Activated CD4-positive, alpha-beta T cell treated with anti-CD3 and anti-CD28 coated beads, Interleukin-2, amount 10 ng/mL, durations not matched to agents 24 days and 14 days (primary cell): ENCODE data around the gene NLGN1. TPM values are rescaled to one million over a fixed set of nuclear protein-coding genes. Genes with fewer than 3 reads are reported as not detected.

Experiments
- DNase-seq: peaks from one replicate; pipeline ENCODE4 v3.0.0; 2022
- H3K27ac Mint-ChIP-seq: one replicate; pipeline ENCODE4 v1.8.0; 2022; ENCODE audit warnings: mild to moderate bottlenecking, mixed read lengths
- H3K27me3 Mint-ChIP-seq: one replicate; pipeline ENCODE4 v1.8.0; 2022; ENCODE audit warnings: mixed read lengths
- H3K36me3 Mint-ChIP-seq: one replicate; pipeline ENCODE4 v1.8.0; 2022; ENCODE audit warnings: low read depth, mild to moderate bottlenecking, mixed read lengths
- H3K4me1 Mint-ChIP-seq: one replicate; pipeline ENCODE4 v1.8.0; 2021; ENCODE audit warnings: mixed read lengths
- H3K4me3 Mint-ChIP-seq: one replicate; pipeline ENCODE4 v1.8.0; 2022; ENCODE audit warnings: mild to moderate bottlenecking, moderate library complexity, mixed read lengths
- H3K9me3 Mint-ChIP-seq: one replicate; pipeline ENCODE4 v1.8.0; 2021; ENCODE audit warnings: mixed read lengths
- intact Hi-C: fragments of 100-400 bp; cut with micrococcal nuclease; formaldehyde crosslinking; loops from one replicate; pipeline ENCODE4 v1.15.1; 2023
- total RNA-seq: library from RNA; stranded (reverse); gene quantifications from 2 replicates; pipeline ENCODE4 v1.2.3, GENCODE V29; 2022

The NLGN1 gene
- total RNA-seq, 1 donor from 2014 or later, result not detected

- Mint-ChIP-seq H3K4me1 (no peaks in the 10 kb centered on the region), H3K9me3 (no peaks in the 10 kb centered on the region), H3K27ac (no peak overlapping the region), H3K4me3 (no peak overlapping the region), H3K36me3 (no peaks in the 10 kb centered on the region), H3K27me3 (no peaks in the 10 kb centered on the region)
- intact Hi-C loops, result no loop called here
- no peak for DNase-seq
These were observed 605.0 kb downstream of the NLGN1 start for GRCh38 chr3:174002543-174002942.

- DNase-seq, result no peak
- Mint-ChIP-seq H3K4me3 (no peak overlapping the region), H3K4me1 (no peaks in the 10 kb centered on the region), H3K27me3 (no peaks in the 10 kb centered on the region), H3K9me3 (no peaks in the 10 kb centered on the region), H3K36me3 (no peaks in the 10 kb centered on the region), H3K27ac (no peak overlapping the region)
- intact Hi-C loops, result no loop called here
These were observed 613.4 kb downstream of the NLGN1 start for GRCh38 chr3:174010907-174011306.

DNA sequence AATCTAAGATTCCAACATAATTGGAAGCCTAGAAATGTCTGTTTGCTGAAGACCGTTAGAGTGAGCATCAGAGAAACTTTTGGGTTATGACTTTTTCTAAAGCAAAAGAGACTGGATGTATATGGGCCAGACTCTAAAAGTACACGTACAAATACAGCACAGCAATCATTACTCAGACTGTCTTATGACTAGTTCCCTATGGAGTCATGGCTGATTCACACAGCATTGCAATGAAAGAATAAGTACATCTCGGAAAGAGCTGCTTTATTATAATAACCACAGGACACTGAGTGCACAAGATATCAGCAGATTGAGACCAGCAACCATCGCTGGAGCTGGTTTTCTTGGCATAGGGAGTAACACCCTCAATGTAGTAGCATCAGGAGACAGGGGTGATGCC, 618.6 kb downstream of the NLGN1 start:
- Mint-ChIP-seq H3K36me3 (no peaks in the 10 kb centered on the region), H3K4me1 (no peaks in the 10 kb centered on the region), H3K27me3 (no peaks in the 10 kb centered on the region), H3K9me3 (peaks cover 3% of the 10 kb centered on the region), H3K4me3 (no peak overlapping the region), H3K27ac (no peak overlapping the region)
- intact Hi-C loops, result no loop called here
- DNase-seq, result no peak

GRCh38 chr3:174020156-174020555, 622.6 kb downstream of the NLGN1 start:
- H3K27ac Mint-ChIP-seq, result no peak overlapping the region
- DNase-seq, result no peak
- H3K4me1 Mint-ChIP-seq, result no peaks in the 10 kb centered on the region
- no peak overlapping the region for H3K4me3 Mint-ChIP-seq
- peaks cover 3% of the 10 kb centered on the region for H3K9me3 Mint-ChIP-seq
- H3K27me3 Mint-ChIP-seq, result no peaks in the 10 kb centered on the region
- intact Hi-C loops, result no loop called here
- no peaks in the 10 kb centered on the region for H3K36me3 Mint-ChIP-seq

GRCh38 chr3:174023421-174023820, 625.9 kb downstream of the NLGN1 start:
- no peaks in the 10 kb centered on the region for H3K27me3 Mint-ChIP-seq
- H3K27ac Mint-ChIP-seq, result no peak overlapping the region
- no peaks in the 10 kb centered on the region for H3K36me3 Mint-ChIP-seq
- H3K4me1 Mint-ChIP-seq, result no peaks in the 10 kb centered on the region
- DNase-seq, result no peak
- intact Hi-C loops, result no loop called here
- no peaks in the 10 kb centered on the region for H3K9me3 Mint-ChIP-seq
- no peak overlapping the region for H3K4me3 Mint-ChIP-seq

GRCh38 chr3:174028673-174029072, 631.1 kb downstream of the NLGN1 start:
- Mint-ChIP-seq H3K27ac (no peak overlapping the region), H3K4me1 (no peaks in the 10 kb centered on the region), H3K27me3 (no peaks in the 10 kb centered on the region), H3K4me3 (no peak overlapping the region), H3K36me3 (no peaks in the 10 kb centered on the region), H3K9me3 (no peaks in the 10 kb centered on the region)
- no peak for DNase-seq
- intact Hi-C loops, result no loop called here

DNA sequence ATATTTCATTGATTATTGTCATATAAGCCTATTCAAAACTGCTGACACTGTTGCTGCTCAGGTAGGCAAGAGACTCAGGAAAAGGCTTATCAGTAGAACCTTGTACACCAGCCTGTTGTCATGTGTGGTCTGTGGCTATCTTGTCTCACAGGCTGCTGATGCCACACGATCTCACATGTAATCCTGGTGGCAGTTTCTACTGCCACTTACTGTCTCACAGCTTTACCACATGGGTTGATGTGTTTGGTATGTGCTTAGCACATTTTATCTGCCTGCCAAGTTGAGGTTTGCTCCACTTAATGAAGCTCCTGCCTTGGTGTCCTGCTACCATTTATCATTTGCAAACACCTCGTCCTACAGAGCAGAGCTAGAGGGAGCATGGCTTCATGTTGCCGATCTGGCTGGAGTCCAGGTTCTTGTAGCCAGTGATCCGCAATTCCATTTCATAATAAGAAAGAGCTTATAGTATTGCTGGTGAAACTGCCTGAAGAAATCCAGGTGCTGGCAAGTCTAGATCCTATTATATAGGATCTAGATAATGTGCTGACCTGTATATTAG, 637.9 kb downstream of the NLGN1 start:
- Mint-ChIP-seq H3K27me3 (no peaks in the 10 kb centered on the region), H3K9me3 (no peaks in the 10 kb centered on the region), H3K36me3 (no peaks in the 10 kb centered on the region), H3K4me3 (no peak overlapping the region), H3K27ac (no peak overlapping the region), H3K4me1 (no peaks in the 10 kb centered on the region)
- no peak for DNase-seq
- intact Hi-C loops, result no loop called here

- no peak overlapping the region for H3K4me3 Mint-ChIP-seq
- no peaks in the 10 kb centered on the region for H3K36me3 Mint-ChIP-seq
- no peak for DNase-seq
- H3K4me1 Mint-ChIP-seq, result no peaks in the 10 kb centered on the region
- intact Hi-C loops, result no loop called here
- H3K27me3 Mint-ChIP-seq, result no peaks in the 10 kb centered on the region
- H3K9me3 Mint-ChIP-seq, result peaks cover 9% of the 10 kb centered on the region
- no peak overlapping the region for H3K27ac Mint-ChIP-seq
These were observed 648.8 kb downstream of the NLGN1 start for GRCh38 chr3:174046311-174046710.

GRCh38 chr3:174049472-174049871, 651.9 kb downstream of the NLGN1 start:
- Mint-ChIP-seq H3K27me3 (no peaks in the 10 kb centered on the region), H3K4me1 (no peaks in the 10 kb centered on the region), H3K36me3 (no peaks in the 10 kb centered on the region)

DNA sequence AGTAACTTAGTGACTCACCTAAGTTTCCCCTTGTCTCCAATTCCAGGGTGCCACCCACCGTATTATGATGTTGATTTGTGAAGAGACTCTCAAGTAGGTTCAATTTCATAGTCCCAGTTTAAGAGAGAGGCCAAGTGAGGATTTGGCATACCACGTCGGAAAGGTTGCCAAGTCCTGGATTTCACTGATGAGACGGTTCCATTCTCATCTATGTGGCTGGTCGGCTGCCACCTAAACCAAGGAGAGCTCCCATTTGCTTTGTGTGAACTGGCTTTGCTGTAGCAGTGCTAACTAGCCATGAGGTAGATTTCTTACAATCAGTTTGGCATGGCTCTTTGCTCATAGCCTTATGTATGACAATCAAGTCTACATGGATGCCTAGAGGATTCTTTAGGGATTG, 653.6 kb downstream of the NLGN1 start:
- DNase-seq, result no peak
- no peaks in the 10 kb centered on the region for H3K4me1 Mint-ChIP-seq
- no peak overlapping the region for H3K27ac Mint-ChIP-seq
- H3K4me3 Mint-ChIP-seq, result no peak overlapping the region
- no peaks in the 10 kb centered on the region for H3K27me3 Mint-ChIP-seq
- intact Hi-C loops, result no loop called here
- H3K9me3 Mint-ChIP-seq, result no peaks in the 10 kb centered on the region
- no peaks in the 10 kb centered on the region for H3K36me3 Mint-ChIP-seq

More at GRCh38 chr3:174049472-174049871, 651.9 kb downstream of the NLGN1 start:
- Mint-ChIP-seq H3K27ac (no peak overlapping the region), H3K9me3 (peaks cover 6% of the 10 kb centered on the region), H3K4me3 (no peak overlapping the region)
- intact Hi-C loops, result no loop called here
- no peak for DNase-seq

DNA sequence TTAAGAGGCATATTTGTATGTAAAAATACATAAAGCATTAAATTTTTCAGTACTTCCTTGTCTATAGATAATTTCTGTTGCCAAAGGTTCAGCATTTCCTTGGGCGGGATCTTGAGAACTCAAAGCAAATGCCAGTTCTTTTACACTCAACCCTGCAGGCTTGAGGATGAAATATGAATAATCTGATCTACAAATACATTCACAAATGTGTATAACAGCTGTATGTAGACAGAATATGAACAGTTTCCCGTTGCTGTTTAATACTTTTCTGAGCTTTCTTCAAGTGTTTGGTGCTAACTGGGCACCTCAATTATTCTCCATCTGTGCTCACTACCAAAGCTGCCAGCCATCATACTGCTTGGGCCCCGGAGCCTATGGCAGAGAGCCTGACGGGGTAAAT, 661.3 kb downstream of the NLGN1 start:
- no peaks in the 10 kb centered on the region for H3K4me1 Mint-ChIP-seq
- H3K27ac Mint-ChIP-seq, result no peak overlapping the region
- no peaks in the 10 kb centered on the region for H3K9me3 Mint-ChIP-seq
- no peak for DNase-seq
- no peak overlapping the region for H3K4me3 Mint-ChIP-seq
- H3K36me3 Mint-ChIP-seq, result no peaks in the 10 kb centered on the region
- intact Hi-C loops, result no loop called here
- H3K27me3 Mint-ChIP-seq, result no peaks in the 10 kb centered on the region

- Mint-ChIP-seq H3K4me3 (no peak overlapping the region), H3K4me1 (no peaks in the 10 kb centered on the region), H3K27me3 (no peaks in the 10 kb centered on the region), H3K9me3 (no peaks in the 10 kb centered on the region), H3K36me3 (no peaks in the 10 kb centered on the region), H3K27ac (no peak overlapping the region)
- intact Hi-C loops, result no loop called here
- DNase-seq, result no peak
These were observed 662.9 kb downstream of the NLGN1 start for GRCh38 chr3:174060431-174060830.

DNA sequence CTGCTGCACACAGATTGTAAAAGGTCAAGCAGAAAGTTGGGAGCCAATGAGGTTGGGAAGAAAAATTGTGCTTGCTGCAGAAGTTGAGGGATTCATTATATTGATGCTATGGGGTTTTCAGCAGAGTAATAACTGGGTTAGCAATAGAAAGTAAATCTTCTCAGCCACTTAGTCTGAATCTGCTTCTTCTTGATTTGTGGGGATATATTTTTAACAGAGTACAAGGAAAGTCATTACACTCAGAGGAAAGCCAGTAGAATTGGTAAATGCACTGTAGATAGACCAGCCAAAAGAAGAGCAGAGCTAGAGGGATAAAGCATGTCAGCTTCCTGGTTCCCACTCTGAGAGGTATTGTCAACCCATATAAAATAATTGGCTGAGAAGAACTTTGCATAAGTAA, 663.6 kb downstream of the NLGN1 start:
- DNase-seq, result no peak
- Mint-ChIP-seq H3K4me3 (no peak overlapping the region), H3K4me1 (no peaks in the 10 kb centered on the region), H3K27ac (no peak overlapping the region), H3K9me3 (no peaks in the 10 kb centered on the region), H3K27me3 (no peaks in the 10 kb centered on the region), H3K36me3 (no peaks in the 10 kb centered on the region)
- intact Hi-C loops, result no loop called here

GRCh38 chr3:174061731-174062130, 664.2 kb downstream of the NLGN1 start:
- H3K4me3 Mint-ChIP-seq, result no peak overlapping the region
- H3K36me3 Mint-ChIP-seq, result no peaks in the 10 kb centered on the region
- DNase-seq, result no peak
- no peaks in the 10 kb centered on the region for H3K27me3 Mint-ChIP-seq
- no peaks in the 10 kb centered on the region for H3K4me1 Mint-ChIP-seq
- intact Hi-C loops, result no loop called here
- H3K9me3 Mint-ChIP-seq, result no peaks in the 10 kb centered on the region
- H3K27ac Mint-ChIP-seq, result no peak overlapping the region

- Mint-ChIP-seq H3K36me3 (no peaks in the 10 kb centered on the region), H3K27me3 (no peaks in the 10 kb centered on the region), H3K4me3 (no peak overlapping the region), H3K4me1 (no peaks in the 10 kb centered on the region), H3K27ac (no peak overlapping the region), H3K9me3 (no peaks in the 10 kb centered on the region)
- intact Hi-C loops, result no loop called here
- DNase-seq, result no peak
These were observed 665.4 kb downstream of the NLGN1 start for GRCh38 chr3:174062923-174063322.
